ENCODE data around the gene ARHGEF7.

The ARHGEF7 gene

DNA sequence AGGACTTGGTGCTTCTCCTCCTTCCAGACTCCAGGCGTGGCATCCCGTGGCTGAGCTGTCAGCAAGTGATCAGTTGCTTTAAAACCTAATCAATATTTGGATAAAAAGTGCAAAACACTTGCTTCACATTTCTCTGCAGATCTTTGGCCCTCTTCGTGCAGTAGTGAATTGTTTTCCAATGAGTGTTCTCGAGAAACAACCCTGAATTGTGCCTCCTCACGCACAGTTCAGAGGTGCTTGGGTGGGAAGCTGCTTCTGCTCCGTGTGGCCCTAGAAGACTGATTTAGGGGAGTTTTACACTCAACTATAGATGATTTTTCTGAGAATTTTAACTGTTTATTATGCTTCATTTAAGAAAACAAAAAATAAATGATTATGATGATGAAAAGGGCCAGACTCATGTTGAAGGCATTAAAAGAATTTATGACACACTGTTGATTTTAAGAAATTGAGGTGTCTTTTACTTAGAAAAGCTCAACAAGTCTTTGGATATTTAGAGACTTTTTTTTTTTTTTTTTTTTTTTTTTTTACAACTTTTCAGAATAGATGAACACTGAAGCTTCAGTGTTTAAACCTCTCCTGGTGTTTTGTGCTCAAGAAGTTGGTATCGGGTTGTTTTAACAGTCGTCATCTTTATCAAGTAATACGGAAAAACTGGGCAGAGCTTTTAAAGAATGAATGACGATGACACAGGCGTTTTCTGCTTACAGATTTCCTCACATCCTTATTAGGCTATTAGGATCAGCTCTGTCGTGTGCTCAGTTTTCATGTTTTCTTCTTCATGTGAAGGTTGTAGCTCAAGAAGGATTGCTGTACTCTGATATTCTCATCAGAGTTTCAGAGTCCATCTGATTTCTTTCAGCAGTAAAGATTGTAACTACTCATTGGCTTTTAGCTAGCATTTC, 165.8 kb downstream of the ARHGEF7 start:
- DNase-seq, result no peak

DNA sequence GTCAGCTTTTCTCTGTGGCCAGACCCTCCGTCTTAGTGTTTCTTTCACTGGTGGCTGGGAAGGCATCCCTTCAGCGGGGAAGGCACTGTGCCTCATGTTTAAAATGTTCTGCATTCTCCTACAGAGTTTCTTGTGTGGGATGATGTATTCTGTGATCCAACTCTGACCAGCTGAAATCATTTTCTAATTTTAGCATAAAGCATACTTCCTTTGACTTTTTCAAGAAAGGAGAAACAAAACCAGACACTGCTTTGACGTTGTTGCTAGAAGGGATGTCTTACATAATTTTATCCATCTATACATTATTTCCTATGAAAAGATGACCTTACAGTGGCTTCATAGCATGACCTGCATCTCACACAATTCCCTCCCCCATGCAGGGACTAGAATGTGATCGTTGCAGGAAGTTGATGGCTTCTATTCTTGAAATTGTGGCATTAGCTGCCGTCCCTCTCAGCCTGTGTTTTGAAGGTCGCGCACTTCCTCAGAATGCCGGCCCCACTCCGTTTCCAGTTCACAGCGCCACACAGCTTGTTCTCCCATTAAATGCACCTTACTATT, 166.7 kb downstream of the ARHGEF7 start:
- no peak for DNase-seq

- DNase-seq, result no peak
Observed at GRCh38 chr13:111282425-111282824, 167.3 kb downstream of the ARHGEF7 start.

DNA sequence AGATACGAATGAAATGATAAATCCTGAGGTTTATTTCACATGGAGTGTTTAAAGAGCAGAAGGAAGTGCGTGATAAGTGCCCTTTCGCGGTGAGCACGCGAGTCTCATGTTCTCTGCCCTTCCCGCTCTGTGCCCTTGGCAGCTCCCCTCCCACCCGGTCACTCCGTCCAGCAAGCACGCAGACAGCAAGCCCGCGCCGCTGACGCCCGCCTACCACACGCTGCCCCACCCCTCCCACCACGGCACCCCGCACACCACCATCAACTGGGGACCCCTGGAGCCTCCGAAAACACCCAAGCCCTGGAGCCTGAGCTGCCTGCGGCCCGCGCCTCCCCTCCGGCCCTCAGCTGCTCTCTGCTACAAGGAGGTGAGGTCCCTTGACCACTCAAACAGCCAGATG, 167.9 kb downstream of the ARHGEF7 start:
- DNase-seq, result no peak

GRCh38 chr13:111283457-111283856, 168.3 kb downstream of the ARHGEF7 start:
- no peak for DNase-seq

DNA sequence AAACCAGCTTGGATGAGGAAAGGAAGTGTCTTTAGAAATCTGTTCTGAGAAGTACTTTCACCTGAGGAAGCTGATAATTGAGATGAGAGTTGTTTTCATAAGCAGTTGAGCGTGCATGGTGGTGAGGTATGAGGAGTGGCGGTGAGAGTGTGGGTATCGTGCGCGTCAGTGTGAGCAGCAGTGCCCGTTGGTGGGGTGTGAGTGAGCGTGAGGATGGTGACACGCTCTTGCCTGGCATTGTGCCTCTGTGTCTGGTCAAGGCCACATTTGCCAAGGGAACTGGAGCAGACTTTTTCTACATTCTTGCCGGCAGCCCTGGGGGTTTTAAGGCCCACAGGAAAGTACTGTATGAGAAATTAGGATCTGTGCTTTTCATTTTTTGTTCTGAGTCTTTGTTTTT, 168.9 kb downstream of the ARHGEF7 start:
- no peak for DNase-seq

- no peak for DNase-seq
Observed at GRCh38 chr13:111284565-111284964, 169.5 kb downstream of the ARHGEF7 start.

DNA sequence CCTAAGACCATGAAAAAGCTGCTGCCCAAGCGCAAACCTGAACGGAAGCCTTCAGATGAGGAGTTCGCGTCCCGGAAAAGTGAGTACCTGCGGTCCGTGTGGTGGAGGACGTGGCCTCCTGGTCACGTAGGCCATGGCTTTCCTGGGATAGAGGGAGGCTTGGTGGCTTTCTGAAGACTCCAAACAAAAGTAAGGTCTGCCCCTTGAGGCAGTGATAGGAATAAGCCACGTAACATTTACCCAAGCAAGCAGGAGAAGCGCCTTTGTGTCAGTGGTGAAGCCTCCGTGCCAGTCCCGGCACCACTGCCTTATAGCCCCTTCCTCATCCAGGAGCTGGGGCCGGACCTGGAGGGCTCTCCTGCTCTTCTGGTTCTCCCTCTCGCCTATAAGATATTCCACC, 171.1 kb downstream of the ARHGEF7 start:
- DNase-seq, result no peak

- DNase-seq, result no peak
Observed at GRCh38 chr13:111286749-111287148, 171.6 kb downstream of the ARHGEF7 start.

DNA sequence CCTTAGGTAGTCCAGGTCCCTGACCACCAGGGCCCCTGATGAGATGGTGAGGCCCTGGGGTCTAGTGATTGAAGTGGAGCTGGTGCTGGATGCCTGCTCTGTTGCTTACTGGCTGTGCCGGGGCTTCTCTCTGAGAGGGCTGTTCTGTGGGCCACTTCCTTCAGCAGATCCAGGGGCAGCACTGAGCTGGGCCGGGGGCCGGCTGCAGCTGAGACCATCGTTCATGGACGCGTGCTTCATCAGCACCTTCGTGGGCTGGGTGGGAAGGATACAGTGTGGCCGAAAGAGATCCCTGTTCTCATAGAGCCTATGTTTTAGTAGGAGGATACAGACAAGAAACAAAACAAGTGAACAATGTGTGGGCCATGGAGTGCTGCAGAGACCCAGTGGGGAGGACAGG, 172.1 kb downstream of the ARHGEF7 start:
- DNase-seq, result no peak

GRCh38 chr13:111288276-111288675, 173.2 kb downstream of the ARHGEF7 start:
- DNase-seq, result no peak

GRCh38 chr13:111289251-111289650, 174.1 kb downstream of the ARHGEF7 start:
- no peak for DNase-seq

DNA sequence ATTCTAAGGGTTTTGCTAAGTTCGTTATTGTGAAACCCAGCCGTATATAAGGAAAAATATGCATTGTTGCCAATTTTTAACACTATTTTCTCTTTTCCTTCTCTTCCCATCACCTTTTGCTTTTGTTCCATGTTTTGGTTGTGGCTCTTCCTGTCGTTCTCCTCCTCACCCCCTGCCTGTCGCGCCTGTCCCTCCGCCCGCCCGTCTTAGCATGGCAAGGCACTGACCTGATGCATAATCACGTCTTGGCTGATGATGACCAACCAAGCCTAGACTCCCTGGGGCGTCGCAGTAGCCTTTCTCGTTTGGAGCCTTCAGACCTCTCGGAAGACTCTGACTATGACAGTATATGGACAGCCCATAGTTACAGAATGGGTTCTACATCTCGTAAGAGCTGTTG, 176.8 kb downstream of the ARHGEF7 start:
- no peak for DNase-seq

- DNase-seq, result no peak
Observed at GRCh38 chr13:111292710-111293485, 177.8 kb downstream of the ARHGEF7 start.

DNA sequence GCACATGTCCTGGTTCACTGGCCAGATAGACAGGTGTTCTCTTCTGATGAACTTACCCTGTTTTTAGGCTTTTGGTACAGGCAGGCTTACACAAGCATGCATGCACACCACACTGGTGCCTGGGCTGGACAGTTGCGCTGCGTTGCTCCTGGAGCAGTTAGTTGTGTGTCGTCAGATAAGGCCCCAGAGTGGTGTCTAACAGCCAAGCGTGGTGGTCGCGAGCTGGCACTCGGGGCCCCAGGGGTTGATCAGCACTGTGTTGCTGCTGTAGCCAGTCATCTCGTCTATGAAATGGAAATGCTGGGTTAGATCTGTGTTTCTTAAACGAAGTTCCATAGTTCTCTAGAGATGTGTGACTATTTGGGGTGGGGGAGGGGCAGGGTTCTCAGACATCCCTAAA, 180.8 kb downstream of the ARHGEF7 start:
- no peak for DNase-seq

GRCh38 chr13:111296417-111296816, 181.3 kb downstream of the ARHGEF7 start:
- DNase-seq, result no peak

- no peak for DNase-seq
Observed at GRCh38 chr13:111298214-111298975, 183.3 kb downstream of the ARHGEF7 start.

DNA sequence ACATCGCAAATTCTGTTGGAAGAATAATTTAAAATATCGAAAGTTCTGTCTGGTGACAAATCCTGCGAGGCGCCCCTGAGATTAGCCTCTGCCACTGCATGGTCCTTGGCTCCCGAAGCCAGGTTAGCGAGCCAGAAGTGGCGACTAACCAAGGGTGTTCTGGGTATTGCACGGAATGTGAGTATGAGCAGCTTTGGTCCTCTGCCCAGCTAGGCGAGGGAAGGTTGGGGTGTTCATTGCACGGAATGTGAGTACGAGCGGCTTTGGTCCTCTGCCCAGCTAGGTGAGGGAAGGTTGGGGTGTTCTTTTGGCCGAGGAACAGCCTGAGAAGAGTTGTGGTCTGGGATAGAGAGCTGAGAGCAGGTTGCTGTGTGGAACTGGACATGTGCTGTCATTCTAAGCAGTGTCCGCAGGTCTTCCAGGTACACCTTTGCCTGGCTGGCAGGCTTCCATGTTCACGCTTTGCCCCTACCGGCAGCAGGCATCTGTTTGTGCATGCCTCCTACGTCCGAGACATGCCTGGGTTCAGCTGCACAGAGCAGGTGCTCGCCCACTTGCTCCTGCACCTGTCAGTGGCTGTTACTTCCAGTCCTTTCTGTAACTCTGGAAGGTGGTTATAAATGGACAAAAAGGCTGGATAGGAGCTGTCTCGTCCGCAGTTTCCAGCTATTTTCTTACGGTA, 187.1 kb downstream of the ARHGEF7 start:
- DNase-seq, result no peak

DNA sequence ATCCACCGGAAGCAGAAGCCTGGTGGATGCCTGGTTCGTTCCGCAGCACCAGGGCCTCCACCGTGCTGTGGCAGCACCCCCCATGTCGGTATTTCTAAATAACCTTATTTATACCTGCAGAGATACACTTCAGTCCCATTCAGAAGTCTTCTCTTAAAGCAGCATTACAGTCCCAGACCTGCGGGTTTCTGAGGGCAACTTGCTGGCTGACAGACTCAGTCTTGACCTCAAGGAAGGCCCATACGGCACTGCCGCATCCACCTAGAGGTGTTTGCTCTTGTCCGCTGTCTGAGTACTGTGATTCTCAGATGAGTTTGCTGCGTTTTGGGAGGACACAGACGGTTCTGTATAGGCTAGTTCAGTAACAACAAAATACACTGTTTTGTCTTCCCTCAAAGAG, 188.4 kb downstream of the ARHGEF7 start:
- DNase-seq, result no peak

DNA sequence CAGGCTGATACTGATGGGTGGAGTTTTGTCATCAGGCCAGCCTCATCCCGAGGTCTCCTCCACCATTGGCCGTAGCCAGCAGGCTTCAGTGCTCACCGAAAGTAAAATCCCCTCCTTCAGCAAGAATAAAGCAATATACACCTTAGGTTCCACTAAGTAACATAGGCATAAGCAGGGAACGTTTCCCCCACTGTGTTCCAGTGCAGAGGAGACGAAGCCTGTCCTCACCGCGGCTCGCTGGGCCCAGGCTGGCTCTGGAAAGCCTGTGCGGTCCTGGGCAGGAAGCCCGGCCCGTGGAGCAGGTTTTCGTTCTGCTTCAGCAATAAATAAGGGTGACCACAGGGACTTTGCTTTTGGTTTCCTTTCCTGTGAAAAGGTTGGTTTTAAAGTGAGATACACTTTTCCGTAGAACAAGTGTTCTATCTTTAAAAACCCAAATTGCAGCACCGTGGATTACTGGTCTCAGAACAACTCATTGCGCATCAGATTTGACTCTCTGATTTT, 189.0 kb downstream of the ARHGEF7 start:
- DNase-seq, result no peak

- DNase-seq, result no peak
Observed at GRCh38 chr13:111304603-111305289, 189.6 kb downstream of the ARHGEF7 start.
